ENCODE results near the gene PRPH.
"Not testable (repeated sequence)": the region's sequence is repeated elsewhere in the genome, so short reads cannot be mapped to it uniquely, and the experiment has no call there.

The PRPH gene

DNA sequence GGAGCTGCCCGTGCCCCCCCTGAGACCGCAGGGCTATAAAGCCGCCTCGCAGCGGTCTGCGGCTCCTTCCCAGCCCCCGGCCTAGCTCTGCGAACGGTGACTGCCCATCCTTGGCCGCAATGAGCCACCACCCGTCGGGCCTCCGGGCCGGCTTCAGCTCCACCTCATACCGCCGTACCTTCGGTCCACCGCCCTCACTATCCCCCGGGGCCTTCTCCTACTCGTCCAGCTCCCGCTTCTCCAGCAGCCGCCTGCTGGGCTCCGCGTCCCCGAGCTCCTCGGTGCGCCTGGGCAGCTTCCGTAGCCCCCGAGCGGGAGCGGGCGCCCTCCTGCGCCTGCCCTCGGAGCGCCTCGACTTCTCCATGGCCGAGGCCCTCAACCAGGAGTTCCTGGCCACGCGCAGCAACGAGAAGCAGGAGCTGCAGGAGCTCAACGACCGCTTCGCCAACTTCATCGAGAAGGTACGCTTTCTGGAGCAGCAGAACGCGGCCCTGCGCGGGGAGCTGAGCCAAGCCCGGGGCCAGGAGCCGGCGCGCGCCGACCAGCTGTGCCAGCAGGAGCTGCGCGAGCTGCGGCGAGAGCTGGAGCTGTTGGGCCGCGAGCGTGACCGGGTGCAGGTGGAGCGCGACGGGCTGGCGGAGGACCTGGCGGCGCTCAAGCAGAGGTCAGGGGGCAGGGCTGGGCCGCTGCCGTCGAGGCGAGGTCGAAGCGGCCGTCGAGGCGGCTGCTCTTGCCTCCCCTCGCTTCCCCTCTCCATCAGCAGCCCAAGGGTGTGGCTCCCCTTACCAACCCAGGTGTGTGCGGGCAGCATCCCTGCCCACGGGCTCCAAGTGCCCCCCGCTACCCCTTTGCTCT, at the start of gene PRPH:
PRPH (plus strand) TSS at position 66 of the 855 bp plus-strand sequence; CDS start at position 120, 54 bp downstream.
- no peak for DNase-seq

DNA sequence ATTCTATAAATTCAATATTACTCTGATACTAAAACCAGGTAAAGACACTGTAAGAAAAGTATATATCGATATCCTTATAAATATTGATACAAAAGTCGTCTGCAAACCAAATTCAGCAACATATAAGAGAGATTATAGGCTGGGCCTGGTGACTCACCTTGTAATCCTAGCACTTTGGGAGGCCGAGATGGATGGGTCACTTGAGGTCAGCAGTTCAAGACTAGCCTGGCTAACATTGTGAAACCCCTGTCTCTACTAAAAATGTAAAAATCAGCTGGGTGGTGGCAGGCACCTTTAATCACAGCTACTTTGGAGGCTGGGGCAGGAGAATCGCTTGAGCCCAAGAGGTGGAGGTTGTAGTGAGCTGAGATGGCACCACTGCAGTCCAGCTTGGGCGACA, 43.6 kb upstream of the PRPH start:
- DNase-seq = no peak

DNA sequence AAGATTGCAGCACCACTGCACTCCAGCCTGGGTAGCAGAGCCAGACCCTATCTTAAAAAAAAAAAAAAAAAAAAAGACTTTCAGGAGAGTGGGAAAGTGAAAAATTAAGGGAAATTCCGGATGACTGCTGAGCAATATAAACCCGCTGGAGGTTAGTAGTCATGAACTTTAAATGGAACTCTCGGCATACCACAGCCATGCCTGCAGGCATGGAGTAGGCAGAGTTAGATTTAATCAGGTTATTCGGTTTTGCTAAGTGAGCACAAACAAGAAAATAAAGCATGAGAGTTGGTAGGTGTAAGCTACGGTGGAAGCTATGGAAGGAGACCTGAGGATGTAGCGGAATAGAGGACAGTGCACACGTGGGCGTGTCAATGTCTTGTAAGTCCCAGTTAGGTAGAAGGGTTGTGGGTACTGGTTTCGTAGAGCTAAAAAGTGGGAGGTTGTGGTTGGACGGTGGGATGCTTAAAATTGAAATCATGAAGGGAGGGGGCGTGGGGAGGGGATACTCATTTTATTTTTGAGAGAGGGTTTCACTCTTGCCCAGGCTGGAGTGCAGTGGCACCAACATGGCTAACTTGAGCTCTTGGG, 41.8 kb upstream of the PRPH start:
- no peak for DNase-seq

DNA sequence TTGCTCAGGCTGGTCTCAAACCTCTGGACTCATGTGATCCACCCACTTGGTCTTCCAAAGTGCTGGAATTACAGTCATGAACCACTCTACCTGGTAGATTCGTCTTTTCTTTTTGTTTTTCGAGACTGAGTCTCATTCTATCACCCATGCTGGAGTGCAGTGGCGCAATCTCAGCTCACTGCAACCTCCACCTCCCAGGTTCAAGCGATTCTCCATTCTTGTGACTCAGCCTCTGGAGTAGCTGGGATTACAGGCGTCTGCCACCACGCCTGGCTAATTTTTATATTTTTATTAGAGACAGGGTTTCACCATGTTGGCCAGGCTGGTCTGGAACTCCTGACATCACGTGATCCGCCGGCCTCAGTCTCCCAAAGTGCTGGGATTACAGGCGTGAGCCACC, 39.5 kb upstream of the PRPH start:
- not testable (repeated sequence) for DNase-seq

DNA sequence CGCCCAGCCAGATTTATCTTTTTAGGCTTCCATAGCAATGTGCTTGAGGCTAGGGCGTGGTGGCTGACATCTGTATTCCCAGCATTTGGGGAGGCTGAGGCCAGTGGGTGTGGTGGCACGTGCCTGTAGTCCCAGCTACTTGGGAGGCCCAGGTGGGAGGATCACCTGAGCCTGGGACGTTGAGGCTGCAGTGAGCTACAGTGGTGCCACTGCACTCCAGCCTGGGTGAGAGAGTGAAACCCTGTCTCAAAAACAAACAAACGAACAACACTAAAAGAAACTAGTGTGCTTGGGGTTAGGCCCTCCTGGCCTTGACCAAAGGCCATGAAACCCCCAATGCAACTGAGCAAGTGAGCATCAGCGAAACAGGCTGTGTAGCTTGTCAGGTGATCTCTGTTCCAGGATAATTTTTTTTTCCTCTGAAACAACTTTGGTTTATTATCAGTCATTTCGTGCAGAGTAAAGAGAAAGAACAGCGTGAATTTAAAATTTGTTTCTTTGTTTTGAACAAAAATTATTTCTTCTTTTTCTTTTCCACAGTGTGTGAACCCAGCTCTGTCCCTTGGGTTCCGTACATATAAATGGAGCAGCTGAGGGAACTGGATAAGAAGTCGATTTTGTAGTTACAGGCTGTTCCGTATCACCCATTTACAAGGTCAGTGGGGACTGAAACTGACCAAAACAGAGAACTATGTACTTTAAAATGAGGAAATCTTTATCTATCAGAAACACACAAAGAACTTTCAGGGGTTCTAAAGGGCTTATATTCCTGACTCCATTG, 38.9 kb upstream of the PRPH start:
- no peak for DNase-seq

DNA sequence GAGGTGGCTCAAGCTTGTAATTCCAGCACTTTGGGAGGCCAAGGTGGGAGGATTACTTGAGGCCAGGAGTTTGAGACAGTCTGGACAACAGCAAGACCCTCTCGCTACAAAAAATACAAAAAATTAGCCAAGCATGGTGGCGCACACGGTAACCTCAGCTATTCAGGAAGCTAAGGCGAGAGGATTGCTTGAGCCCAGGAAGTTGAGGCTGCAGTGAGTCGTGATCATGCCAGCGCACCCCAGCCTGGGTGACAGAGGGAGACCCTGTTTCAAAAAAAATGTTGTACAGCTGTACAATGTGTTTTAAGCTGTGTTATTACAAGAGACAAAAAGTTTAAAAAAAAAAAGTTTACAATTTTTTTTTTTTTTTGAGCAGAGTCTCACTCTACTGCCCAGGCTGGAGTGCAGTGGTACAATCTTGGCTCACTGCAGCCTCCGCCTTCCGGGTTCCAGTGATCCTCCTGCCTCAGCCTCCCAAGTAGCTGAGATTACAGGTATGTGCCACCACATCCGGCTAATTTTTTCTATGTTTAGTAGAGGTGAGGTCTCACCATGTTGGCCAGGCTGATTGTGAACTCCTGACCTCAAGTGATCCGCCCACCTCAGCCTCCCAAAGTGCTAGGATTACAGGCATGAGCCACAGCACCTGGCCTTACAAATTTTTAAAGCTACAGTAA, 37.3 kb upstream of the PRPH start:
- DNase-seq = not testable (repeated sequence)

DNA sequence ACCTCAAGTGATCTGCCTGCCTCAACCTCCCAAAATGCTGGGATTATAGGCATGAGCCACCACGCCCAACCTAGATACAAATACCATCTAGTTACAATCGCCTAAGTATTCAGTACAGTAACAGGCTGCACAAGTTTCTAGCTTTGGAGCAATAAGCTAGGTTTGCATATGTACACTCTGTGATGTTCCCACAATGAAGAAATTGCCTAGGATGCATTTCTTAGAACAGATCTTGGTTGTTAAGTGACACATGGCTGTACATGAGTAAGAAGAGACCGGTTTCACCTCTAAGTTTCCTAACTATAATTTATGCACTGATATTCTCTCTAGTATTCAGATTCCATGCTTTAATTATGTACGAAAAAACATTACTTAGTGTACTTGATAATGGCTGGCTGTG, 35.5 kb upstream of the PRPH start:
- DNase-seq = no peak

DNA sequence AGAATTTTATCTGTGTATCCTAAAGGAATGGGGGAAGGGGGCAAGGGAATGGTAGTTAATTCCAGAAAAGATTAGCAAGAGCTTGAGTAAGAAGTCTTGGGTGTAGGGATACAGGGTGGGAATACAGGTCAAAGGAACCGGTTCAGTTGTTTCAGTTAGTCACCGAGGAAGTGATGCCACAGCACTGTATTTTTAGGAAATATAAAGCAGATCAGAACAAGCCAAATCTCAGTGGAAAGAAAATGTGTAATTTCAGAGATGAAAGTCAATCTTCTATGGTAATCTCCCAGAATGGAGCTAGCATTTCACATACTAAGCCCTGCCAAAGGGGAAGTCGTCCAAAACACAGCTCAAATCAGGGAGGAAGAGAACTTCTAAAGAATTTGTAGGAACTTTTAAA, 34.8 kb upstream of the PRPH start:
- DNase-seq = no peak

DNA sequence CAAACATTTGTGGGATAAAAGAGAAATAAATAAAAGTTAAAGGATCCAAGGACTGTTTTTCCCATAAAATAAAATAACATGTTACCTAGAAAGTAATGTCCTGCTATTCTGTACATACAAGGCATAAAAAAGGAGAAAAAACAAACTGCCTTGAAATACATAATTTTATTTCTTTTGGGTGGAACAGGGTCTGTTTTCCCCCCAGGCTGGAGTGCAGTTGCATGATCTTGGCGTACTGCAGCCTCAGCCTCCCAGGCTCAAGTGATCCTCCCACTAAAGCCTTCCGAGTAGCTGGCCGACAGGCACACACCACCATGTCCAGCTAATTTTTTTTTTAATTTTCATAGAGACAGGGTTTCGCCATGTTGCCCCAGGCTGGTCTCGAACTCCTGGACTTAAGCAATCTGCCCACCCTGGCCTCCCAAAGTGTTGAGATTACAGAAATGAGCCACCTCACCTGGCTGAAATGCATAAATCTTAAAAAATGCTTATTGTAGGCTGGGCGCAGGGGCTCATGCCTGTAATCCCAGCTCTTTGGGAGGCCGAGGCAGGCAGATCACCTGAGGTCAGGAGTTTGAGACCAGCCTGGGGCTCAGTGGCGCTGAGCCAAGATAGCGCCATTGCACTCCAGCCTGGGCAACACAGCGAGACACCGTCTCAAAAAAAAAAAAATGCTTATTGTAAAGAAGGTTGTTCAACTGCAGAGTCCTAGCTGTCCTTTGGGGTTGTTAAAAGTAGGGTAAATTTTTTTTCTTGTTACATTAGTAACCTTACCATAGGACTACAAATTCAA, 34.2 kb upstream of the PRPH start:
- DNase-seq = no peak

DNA sequence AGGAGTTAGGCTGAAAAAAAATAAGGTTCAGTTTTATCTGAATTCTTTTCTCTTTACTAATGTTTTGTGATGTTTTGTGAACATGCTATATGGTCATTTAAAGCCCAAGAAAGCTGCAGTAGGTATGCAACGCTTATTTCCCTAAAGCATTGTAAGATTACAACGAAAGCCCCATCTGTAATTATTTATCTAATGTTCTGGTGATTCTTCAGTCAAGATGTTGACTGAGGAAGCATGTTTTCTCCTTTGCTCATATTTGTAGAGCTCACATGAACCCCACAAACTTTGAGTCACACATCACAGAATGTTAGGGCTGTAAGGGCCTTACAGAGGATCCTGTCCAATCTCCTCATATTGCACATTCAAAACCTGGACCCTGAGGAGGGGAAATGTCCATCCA, 33.2 kb upstream of the PRPH start:
- no peak for DNase-seq

DNA sequence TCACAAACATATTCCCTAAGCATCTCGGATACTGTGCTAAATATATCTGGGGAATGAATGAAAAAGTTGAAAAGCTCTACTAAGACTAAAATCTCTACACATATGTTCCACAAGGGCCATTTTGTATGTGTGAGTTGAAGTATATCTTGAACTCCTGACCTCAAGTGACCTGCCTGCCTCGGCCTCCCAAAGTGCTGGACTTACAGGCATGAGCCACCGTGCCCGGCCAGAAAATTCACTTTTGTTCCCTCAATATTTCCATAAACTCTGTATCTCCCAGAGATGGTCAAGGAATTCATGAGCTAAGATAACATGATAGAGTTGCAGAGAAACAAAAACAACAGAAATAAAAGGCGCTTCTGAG, 31.6 kb upstream of the PRPH start:
- no peak for DNase-seq

DNA sequence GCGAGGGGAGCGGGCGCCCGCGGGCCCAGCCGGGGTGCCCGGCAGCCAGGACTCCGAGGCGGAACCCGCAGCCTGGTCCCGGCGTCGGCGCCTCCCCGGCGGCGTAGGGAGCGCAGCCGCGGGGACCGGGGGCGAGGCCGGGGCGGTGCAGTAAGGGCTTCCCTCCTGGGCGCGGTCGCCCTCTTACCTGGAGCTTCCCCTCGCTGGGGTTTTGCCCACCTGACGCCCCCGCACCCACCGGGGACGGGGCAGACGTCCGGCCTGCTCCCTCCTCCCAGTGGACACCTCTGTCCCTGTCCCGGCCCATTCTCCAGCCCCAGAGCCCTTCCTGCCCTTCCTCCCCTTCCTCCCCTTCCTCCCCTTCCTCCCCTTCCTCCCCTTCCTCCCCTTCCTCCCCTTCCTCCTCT, 30.5 kb upstream of the PRPH start:
- no peak for DNase-seq

DNA sequence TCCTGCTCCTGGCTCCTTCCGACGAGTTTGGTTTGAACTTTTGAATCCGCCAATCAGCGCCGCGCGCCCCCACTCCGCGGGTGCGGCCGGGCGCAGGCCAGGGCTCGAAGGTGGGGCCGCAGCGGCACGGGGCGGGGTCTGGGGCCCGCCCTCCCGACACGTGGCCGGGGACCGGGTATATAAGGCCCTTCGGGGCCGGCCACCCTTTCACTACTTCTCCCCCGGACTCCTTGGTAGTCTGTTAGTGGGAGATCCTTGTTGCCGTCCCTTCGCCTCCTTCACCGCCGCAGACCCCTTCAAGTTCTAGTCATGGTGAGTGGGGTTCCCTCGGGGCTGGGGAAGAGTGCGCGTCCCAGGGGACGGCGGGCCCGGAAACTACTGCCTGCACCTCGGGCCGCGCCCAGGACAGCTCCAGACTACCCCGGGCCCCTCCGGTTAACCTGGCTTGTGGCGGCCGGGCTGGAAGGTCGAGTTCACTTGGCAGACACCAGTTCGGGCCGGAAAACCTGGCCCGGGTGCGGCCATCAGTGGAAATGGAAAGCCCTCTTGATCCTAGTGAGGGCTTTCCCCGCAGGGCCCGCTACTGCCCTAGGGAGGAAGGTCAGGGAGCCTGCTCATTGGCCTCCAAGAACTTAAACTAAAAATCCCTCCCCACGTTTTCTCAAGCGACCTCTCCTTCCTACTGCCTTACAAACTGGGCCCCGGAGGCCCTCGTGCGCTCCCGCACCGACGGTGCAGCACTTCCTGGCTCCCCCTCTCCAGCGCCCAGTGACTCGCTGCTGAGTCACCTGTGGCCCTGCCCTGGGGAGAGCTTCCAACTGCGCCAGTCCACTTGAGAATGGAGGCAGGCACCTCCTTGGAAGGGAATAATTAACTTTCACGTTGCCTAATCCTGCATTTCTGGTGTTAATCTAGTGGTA, 29.8 kb upstream of the PRPH start, which contains the start of gene TUBA1C:
TUBA1C (plus strand) TSS at position 210 of the 920 bp plus-strand sequence; CDS start at position 310, 100 bp downstream.
- DNase-seq = peak; percentile 87

DNA sequence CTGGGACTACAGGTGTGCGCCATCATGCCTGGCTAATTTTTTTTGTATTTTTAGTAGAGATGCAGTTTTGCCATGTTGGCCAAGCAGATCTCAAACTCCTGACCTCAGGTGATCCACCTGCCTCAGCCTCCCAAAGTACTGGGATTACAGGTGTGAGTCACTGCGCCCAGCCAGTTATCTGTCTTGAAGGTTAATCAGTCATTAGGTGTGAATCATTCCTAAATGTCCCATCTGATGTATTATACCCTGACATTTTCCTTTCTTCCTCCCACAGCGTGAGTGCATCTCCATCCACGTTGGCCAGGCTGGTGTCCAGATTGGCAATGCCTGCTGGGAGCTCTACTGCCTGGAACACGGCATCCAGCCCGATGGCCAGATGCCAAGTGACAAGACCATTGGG, 25.8 kb upstream of the PRPH start:
- not testable (repeated sequence) for DNase-seq

DNA sequence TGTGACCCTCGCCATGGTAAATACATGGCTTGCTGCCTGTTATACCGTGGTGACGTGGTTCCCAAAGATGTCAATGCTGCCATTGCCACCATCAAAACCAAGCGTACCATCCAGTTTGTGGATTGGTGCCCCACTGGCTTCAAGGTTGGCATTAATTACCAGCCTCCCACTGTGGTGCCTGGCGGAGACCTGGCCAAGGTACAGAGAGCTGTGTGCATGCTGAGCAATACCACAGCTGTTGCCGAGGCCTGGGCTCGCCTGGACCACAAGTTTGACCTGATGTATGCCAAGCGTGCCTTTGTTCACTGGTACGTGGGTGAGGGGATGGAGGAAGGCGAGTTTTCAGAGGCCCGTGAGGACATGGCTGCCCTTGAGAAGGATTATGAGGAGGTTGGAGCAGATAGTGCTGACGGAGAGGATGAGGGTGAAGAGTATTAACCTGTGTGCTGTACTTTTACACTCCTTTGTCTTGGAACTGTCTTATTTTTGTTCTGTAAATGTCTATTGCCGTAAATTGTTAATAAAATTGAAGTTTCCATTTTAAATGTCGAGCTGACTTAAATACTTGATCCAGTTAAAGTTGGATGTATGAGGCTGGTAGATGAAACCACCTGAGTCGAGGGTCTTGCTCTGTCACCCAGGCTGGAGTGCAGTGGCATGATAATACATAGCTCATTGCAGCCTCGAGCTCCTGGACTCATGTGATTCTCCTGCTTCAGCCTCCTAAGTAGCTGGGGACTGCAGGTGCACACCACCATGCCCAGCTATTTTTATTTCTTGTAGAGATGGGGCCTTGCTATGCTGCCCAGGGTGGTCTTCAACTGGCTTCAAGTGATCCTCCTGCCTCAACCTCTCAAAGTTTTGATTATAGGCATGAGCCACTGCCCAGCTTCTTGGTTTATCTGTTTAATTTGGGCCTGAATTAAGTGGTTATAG, 21.9 kb upstream of the PRPH start:
- DNase-seq = no peak

DNA sequence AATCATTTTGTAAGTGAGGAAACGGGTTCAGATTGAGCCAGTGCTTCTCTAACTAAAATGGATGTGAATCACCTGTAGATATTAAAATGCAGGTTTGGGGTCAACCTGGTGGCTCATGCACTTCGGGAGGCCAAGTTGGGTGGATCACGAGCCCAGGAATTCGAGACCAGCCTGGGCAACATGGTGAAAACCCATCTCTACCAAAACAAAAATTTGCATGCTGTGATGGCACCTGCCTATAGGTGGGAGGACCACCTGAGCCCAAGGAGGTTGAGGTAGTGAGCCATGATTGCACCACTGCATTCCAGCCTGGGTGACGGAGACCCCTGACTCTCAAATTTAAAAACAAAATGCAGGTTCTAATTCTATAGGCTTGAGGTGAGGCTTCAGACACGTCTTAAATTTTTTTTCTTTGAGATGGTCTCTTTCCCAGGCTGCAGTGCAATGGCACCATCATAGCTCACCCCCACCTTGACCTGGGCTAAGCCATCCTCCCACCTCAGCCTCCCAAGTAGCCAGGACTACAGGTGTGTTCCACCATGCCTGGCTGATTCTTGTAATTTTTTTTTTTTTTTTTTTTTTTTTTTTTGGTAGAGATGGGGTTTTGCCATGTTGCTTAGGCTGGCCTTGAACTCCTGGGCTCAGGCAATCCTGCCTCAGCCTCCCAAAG, 21.1 kb upstream of the PRPH start:
- no peak for DNase-seq

DNA sequence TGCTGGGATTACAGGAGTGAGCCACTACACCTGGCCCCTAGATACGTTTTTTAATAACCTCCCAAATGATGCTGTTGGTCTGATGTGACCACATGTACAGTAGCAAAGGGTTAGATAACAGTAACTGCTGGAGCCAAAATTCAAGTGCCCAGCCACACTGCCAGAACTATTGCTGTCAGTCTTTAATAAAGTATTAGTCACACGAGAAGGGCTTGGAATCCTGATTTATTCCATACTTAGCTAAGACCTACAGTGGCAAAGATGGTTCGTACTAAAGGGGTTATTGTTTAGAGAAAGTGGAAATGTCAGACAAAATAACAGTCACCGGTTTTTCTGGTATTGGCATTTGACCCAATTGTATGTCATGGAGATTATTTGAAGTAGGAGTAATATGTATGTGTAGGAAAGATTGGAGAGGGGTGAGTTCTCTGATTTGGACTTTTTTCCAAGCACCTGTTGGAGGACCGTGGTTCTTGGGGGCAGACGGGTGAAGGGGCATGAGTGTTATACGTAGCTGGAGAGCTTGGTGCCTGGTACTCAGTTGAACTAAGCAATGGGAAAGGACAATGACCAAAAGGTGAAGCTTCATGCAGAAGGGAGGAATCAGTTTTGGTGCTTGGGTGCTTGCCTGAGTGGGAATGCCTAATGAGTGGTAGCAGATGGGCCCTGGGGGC, 20.4 kb upstream of the PRPH start:
- DNase-seq = no peak

Data from CD4-positive, alpha-beta T cell treated with Interferon gamma for 1 hour (primary cell).